Measurements from ENCODE around the gene FAM114A2. TPM values are rescaled to one million over a fixed set of nuclear protein-coding genes. Genes with fewer than 3 reads are reported as not detected.

The FAM114A2 gene
- polyA plus RNA-seq, 4 donors: 22.3 to 38.2 (median 33.5) TPM

DNA sequence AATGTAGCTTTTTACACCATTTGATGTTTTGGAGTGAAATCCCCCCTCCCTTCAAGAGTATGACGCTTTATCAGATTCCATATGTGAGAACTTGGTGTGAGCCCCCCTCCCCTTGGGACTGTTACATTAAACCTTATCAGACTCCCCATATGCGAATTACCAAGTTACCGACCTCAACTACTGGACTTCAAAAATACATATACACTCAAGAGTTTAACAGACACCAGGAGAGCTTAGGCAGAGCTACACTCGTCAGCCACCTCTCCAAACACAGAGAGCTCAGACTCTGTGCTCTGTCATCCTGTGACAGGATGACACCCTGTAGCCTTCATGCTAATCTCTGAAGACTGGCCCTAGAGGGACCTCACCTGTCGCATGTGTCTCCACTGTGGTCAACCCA, 50.2 kb downstream of the FAM114A2 start:
- no peak for DNase-seq (ENCODE audit: low read depth in 4 of 4, low spot score in 3 of 4)

DNA sequence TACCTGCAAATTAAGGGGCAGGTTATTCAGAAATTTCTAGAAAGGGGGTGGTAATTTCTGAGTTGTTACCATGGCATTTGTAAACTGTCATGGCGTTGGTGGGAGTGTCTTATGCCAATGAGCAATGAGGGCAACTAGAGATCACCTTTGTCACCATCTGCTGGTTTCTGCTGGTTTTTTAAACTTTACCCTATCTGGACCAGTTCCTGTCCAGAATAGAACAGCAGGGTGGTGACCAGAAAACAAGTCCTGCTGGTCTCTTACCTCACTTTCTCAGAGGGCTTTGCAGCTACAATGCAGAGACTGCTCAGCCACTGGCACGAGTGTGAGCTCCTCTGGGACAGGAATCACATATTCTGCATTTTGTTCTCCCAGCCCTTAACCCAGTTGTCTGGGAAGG, 51.4 kb downstream of the FAM114A2 start:
- no peak for DNase-seq (ENCODE audit: low read depth in 4 of 4, low spot score in 3 of 4)

DNA sequence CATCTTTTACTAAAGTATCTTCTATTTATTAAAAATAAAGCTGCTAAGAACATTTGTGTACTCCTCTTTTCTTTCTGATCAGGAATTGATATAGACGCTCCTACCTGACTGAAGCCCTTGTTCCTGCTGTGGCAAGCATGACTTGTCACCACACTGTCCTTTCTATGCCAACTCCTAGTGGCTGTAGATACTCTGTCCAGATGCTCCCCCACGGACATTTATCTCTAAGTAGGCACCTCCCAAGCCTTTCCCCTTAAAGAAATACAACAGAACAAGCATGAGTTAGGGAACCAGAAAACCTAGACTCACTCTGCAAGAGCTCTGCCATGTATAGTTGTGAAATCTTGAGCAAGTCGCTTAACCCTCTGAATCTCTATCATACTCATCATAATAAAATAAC, 53.2 kb downstream of the FAM114A2 start:
- no peak for DNase-seq (ENCODE audit: low read depth in 4 of 4, low spot score in 3 of 4)

DNA sequence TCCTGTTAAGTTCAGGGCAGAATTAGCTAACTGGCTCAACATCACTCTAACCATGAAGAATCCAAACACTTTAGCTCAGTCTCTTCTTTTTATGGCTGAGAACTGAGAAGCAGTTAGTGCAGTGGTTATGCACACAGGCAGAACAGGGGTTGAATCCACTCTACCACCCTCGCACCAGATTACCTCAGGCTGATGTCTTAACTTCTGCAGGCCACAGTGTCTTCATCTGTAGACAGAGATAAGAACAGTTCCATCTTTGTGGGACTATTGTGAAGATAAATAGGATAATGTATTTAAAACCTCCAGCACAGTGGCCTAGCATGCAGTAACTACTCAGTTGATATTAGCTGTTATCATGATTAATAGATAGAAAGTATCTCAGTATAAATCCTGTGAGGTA, 54.8 kb downstream of the FAM114A2 start:
- DNase-seq (ENCODE audit: low read depth in 4 of 4, low spot score in 3 of 4): no peak

DNA sequence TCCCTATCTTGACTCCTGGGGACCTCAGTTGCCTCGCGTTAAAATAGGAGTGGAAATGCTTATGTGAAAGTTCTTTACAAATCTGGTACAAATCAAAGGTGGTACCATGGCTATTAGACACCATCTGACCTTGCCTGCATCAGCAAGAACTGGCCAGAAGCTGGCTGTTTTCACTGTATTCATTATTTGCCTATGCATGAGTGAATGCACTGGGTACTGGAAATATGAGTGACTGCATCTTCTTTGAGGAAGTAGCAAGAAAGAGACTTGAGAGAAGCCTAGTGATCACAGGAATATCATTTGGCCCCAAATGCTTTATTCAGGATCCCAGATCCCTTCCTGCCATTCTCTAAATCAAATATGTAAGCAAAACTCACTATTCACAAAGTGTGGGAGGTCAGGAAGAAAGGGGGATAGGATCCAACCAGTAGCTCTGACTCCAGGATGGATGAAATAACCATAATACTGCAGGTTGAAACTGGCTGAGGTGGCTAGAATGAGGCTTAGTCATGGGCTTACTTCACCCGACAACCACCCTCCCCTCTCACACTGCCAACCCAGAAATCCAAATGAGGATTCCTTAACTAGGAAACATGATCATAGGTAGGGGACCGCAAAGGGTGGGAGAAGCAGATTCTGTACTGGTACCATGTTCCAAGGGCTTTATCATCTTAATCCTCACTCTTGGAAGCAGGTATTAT, 56.7 kb downstream of the FAM114A2 start:
- DNase-seq (ENCODE audit: low read depth in 4 of 4, low spot score in 3 of 4): no peak

DNA sequence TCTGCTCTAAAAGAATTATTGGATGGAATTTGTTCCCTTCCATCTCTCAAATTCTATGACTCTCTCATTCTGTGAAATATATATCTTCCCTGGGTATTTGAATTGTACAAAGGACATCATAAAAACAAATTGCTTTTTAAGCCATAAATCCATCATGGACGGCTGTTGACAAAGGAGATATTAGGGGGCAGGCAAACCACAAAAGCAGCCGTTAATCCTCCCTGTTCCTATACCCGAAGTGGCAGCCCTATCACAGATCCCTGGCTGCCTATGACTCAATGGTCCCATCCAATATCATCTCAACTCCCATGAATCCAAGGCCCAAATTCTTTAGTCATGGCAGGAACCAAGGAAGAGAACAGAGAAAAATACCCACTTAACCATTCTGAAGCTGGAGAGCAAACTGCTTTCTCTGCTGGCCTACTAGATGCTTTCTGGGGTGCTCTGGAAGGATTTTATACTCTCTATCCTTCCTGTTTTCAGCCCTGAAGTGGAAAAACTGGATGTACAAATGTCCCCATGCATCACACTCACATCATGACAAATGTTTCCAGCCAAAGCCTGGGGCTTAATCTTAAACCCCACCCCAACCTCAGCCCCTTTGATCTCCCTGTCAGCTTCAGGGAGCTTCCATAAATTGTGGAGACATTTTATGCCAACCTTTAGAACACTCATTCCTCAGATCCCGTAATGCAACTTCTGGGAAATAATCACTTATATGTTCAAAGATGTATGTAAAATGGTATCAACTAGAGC, 59.5 kb downstream of the FAM114A2 start:
- DNase-seq (ENCODE audit: low read depth in 4 of 4, low spot score in 3 of 4): no peak

- no peak for DNase-seq (ENCODE audit: low read depth in 4 of 4, low spot score in 3 of 4)
Observed at GRCh38 chr5:153974813-153975163, 63.9 kb downstream of the FAM114A2 start.

DNA sequence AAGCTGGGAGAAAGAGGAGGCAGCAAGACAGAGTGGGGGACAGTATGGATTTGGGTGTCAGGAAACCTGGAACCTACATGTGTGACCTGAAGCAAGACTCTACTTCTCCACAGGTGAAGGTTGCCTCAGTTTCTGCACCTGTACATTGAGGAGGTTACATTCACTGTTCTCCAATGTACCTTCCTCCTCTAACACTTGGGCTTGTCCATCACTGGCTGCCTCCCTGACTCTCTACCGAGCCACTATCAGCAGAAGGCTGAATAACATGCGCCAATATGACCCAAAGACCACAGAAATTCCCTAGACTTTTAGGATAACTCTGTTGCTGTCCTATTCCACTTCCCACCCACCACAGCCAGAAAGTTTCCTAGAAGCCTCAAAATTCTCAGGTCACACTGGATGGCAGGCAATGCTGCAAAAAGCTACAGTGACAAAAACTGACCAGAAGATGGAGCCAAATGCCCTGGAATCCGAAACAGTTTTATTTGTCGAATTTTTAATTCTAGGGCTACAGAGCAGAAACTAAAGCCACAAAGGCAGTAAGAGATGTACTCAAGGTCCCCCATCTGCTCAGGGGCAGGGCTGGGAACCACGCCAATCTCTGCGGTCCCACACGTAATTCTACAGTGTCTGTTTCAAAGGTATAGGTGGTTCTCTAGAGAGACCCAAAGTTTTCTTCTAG, 64.4 kb downstream of the FAM114A2 start:
- DNase-seq (ENCODE audit: low read depth in 4 of 4, low spot score in 3 of 4): peak in 3 of 4 donors; percentile 16 to 32 (median 29)

- DNase-seq (ENCODE audit: low read depth in 4 of 4, low spot score in 3 of 4): no peak
Observed at GRCh38 chr5:153972240-153972639, 66.5 kb downstream of the FAM114A2 start.

DNA sequence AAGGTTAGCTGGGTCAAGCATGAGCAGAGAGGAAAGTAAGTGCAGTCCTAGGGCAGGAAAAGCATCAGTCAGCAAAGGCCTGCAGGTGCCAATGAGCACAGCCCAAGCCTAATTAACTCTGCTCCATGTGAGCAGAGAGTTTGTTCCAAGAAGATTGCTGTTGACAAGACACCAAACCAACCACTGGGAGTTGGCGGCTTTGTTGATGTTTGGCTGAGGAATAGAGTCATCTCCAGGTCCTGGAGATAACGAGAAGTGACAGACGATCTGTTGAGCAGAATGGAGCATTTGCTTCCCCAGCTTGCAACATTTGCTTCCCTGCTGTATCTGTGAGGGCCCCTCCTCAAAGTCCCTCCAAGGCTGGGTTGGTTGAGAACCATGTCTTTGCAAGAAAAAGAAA, 68.2 kb downstream of the FAM114A2 start:
- DNase-seq (ENCODE audit: low read depth in 4 of 4, low spot score in 3 of 4): no peak

DNA sequence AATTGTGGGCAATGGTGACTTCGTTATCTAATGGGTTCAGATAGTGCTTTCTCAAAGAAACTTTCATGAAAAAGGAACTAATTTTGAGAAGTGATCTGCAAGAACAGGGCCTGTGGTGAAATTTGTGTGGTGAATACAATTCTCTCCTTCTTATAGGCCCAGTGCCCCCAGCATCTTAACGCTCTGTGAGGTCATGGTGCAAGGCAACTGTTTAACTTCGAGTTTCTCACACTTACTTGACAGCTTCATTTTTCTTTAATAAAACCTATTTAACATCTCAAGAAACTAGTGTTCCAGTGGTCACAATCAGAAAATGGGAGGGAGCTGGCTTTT, 69.2 kb downstream of the FAM114A2 start:
- DNase-seq (ENCODE audit: low read depth in 4 of 4, low spot score in 3 of 4): no peak

DNA sequence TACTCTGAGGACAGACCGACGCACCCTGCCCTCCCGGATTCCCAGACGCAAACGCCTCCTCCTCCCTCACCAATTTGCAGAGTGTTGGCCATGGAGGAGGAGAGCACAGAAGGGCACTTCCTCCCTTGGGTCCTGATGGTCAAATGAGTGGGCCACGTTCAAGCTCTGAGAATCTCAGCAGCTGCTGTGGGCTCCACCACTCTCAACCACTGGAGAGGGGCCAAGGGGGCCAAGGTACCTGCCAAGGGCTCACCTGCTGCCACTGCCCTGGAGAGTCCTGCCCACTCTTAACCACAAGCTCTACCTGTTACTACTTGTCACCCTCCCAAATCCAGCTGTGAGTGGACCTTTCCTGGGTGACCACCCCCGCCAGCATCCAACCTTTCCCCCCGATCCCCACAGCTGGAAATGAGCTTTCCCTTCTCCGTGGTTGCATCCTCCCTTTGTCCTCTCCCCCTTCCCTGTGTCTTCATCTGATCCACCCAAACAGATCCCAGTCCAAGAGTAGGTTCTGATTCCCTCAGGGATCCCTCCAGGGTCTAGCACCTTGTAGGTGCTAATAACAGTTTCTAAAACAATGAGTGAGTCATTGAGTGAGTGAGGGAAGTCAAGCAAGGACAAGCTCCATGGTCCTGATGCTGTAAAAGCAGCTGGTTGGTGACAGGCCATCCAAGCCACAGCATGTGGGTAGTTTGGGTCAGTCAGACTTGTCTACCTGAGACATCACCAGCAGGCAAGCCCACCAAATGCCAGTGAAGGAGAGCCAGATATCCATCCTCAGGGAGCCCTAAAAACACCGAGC, 69.7 kb downstream of the FAM114A2 start:
- no peak for DNase-seq (ENCODE audit: low read depth in 4 of 4, low spot score in 3 of 4)

DNA sequence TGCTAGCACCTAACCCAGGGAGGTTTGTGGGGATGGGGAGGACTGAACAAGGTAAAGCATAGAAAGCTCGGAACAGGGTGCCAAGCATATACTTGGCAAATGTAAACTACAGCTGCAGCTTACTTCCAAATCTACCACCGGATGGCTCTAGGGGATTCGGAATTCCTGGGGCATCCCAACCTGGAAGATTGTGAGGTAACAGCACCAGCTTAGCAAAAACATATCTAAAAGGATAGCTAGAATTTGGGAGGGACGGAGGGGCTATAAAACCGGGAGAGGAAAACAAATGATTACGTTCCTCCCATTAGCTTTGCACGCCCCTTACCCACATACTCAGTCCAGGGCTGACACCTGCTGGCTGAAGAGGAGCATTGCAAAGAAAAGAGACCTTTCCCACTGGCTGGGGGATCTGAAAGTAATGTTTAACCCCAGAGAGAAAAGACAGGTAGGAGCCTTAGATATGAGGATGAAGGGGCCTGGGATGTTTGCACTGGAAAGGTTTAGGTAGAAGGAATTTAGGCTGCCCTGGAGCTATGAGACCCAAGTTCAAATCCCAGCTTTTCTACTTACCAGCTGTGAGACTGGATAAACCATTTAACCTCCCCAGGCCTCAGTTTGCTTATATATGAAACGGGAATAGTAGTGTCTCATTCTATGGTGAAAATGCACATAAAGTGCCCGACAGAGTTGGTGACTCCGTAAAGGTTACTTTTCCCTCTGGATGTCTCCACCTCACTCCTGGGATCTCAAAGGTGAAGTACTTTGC, 73.6 kb downstream of the FAM114A2 start:
- DNase-seq (ENCODE audit: low read depth in 4 of 4, low spot score in 3 of 4): peak; percentile 24 to 48 (median 32)

DNA sequence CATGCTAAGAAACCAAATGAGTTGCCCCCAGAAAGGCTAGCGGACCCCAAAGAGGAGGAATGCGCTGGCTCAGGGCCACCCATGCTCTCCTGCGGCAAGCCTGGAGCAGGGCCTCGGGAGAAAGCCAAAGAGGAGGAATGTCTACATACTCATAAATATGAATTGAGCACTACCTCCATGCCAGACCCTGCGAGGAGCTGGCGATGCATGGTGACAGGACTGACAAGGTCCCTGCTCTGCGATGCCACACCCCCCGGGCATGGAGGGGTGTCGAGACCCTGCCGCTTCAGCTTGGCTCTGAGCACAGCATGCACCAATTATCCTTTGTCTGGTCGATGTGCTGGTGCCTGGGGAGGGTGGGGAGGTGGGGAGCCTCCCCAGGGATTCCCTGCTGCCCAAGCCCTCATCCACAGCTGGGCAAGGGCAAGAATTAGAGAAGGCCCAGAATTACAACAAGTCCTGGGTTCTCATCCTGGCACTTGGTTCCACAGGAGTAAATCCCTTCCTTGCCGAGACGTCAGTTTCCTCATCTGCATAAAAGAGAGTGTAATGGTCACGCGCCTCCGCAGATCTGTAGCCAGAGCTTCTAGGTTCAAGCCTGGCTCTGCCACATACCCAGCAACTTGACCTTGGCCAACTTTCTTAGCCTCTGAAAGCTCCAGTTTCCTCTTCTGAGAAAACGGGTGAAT, 74.4 kb downstream of the FAM114A2 start:
- DNase-seq (ENCODE audit: low read depth in 4 of 4, low spot score in 3 of 4): no peak

DNA sequence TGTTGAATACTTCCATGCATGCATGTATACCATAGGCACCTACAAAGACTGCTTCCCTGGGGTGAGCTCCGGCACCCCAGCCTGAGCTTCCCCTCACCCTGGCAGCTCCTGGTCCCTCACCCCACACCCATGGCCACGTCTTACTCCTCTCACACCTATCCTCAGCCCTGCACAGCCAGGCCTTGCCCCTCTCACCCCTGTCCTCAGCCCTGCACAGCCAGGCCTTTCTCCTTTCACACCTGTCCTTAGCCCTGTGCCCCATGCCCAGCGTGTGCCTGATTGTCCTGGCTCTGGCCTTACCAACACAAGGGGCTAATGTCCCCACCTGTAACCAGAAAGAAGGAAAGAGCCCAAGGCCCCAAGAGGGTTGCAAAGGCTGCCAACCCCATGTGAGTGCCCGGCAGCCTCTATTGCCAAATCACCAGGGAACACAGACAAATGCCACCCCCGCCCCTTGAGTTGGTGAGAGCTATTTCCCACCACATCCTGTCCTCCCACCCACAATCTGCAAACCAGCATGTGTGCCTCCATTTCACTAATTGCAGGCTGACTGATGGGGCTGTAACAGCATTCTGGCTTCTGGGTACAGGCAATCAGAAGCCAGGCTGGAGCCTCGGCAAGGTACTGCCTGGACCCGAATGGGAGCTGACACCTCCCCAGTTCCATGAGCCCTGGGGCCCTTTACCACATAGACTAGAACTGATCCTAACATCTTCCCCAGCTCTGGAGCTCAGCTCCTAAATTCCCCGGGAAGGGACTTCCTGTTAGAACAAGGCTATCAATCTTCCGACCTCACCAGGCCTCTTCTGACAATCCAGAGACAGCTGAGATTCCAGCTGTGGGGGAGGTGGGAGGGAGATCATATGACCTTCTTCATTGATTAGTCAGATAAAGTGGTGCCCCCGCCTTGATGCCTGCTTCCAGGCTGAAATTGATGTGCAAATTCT, 78.2 kb downstream of the FAM114A2 start:
- DNase-seq (ENCODE audit: low read depth in 4 of 4, low spot score in 3 of 4): no peak

DNA sequence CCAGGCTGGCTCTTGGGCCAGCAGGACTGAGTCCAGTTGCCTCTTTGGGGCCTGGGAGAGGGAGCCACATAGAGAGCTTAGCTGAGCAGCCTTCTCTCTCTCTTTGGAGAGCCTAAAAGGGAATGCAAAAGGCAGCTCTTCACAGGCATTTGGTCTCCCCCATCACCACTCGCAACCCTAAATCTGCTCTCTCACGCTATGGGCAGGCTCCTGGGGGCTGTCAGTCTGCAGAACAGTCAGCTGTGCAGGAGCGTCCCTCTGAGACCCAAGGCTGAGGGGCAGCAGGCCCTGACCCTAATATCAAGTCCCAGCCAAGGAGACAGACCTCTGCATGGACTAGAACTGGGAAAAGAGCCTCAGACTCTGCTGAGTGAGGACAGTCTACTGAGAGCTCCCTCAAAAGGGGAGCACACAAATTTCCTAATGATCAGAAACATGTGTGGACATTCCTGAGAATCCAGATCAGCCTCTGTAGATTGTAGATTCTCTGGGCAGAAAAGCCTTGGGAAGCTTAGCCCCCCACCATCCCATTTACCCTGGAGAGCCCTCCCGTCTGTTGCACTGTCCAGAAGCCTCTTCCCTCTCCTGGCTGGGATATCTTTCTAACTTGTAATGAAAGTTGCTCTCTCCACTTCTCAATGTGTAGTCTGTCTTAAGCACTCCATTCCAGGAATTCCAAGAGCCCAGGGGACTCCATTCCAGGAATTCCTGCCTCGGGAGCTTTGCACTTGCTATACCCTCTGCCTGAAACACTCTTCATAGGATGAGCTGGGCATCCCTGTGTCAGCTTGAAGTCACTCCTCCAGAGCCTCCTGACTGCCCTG, 79.4 kb downstream of the FAM114A2 start:
- no peak for DNase-seq (ENCODE audit: low read depth in 4 of 4, low spot score in 3 of 4)

- DNase-seq (ENCODE audit: low read depth in 4 of 4, low spot score in 3 of 4): no peak
Observed at GRCh38 chr5:153957205-153957604, 81.5 kb downstream of the FAM114A2 start.

GRCh38 chr5:153953411-153953810, 85.3 kb downstream of the FAM114A2 start:
- no peak for DNase-seq (ENCODE audit: low read depth in 4 of 4, low spot score in 3 of 4)
